ENCODE data around the gene APH1B.

Gene APH1B

GRCh38 chr15:63353887-63354286 is 76.5 kb downstream of the APH1B start:
- no peak for DNase-seq (ENCODE audit: low spot score)

- DNase-seq (ENCODE audit: low spot score) = peak; percentile 38
Observed at GRCh38 chr15:63354821-63355650, 77.6 kb downstream of the APH1B start.

DNA sequence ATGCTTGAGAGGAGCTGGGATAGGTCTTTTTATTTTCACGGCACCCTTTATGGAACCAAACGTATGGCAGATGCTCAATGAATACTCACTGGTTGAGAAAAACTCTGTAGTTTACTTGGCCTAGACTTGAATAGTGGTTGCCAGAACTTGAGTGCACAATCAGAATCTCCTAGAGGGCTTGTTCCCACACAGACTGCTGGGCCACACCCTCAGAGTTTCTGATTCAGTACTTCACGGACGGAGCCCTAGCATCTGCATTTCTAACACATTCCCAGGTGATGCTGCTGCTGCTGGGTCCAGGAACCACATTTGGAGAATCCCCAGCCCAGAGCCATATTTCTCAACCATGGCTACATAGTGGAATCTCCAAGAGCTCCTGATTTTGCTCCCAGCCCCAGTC is 79.7 kb downstream of the APH1B start:
- DNase-seq (ENCODE audit: low spot score) = no peak

GRCh38 chr15:63357731-63358130 is 80.3 kb downstream of the APH1B start:
- no peak for DNase-seq (ENCODE audit: low spot score)

DNA sequence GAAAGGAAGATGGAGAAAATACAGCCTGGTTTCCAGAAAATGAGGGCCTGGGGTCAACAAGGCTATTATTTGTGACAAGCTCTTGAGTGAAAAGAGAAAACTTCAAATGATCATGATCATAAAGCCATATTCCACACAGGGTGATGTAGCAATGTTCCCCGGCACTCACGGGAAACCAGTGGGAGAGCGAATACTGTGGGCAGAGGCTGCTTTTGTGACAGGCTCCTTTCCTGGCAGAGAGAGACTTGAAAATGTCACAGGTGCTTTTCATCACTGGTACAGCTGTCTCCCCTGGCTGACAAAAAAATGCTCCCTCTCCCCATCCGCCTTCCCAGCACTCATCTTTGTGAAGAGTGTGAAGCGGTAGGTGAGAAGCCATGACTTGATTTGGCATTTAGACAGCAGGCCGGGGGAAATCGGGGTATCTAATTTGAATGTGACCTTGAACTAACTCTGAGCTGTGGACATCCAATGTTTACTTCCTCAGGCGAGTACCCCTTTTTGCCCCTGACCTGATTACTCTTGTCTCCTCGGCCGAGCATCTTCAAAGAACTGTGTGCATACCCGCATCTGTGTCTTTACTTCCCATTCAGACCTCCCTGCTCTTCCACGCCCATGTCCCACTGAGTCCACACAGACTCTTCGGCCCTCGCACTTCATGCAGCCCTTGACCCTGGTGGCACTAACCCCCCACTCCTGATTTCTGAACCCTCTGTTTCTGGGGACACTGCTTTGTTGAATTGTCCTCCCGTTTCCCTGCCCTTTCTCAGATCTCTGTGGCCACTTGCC is 81.0 kb downstream of the APH1B start:
- no peak for DNase-seq (ENCODE audit: low spot score)
